GM18526 (cell line): ENCODE results near the gene CBLN4.

Experiments
- POLR2A ChIP-seq: IDR thresholded peaks from 3 replicates; pipeline ENCODE4 v1.6.1; 2011; ENCODE audit not compliant: insufficient read length; ENCODE audit errors: extremely low read depth

The CBLN4 gene

GRCh38 chr20:56005389-56005715 is at the start of gene CBLN4:
Gene CBLN4 (minus strand): TSS chr20:56005519. CDS start chr20:56004171, 1,348 bp downstream.
- TF ChIP-seq POLR2A, result no peak

GRCh38 chr20:56043227-56043626 is 37.9 kb upstream of the CBLN4 start:
- TF ChIP-seq POLR2A, result no peak

GRCh38 chr20:56032251-56032650 is 26.9 kb upstream of the CBLN4 start:
- TF ChIP-seq POLR2A, result no peak

GRCh38 chr20:56018716-56019115 is 13.4 kb upstream of the CBLN4 start:
- TF ChIP-seq POLR2A, result no peak

GRCh38 chr20:56018194-56018593 is 12.9 kb upstream of the CBLN4 start:
- no peak for TF ChIP-seq POLR2A

- no peak for TF ChIP-seq POLR2A
Measured at GRCh38 chr20:56017560-56017959, 12.2 kb upstream of the CBLN4 start.

GRCh38 chr20:56014998-56015397 is 9.7 kb upstream of the CBLN4 start:
- no peak for TF ChIP-seq POLR2A

- TF ChIP-seq POLR2A, result no peak
Measured at GRCh38 chr20:56014151-56014550, 8.8 kb upstream of the CBLN4 start.

- TF ChIP-seq POLR2A, result no peak
Measured at GRCh38 chr20:56004611-56005388, 519 bp downstream of the CBLN4 start.

- TF ChIP-seq POLR2A, result no peak
Measured at GRCh38 chr20:56004007-56004406, 1.3 kb downstream of the CBLN4 start.

- TF ChIP-seq POLR2A, result no peak
Measured at GRCh38 chr20:56002908-56003800, 2.2 kb downstream of the CBLN4 start.

- TF ChIP-seq POLR2A, result no peak
Measured at GRCh38 chr20:56001890-56002289, 3.4 kb downstream of the CBLN4 start.

GRCh38 chr20:56001106-56001785 is 4.1 kb downstream of the CBLN4 start:
- no peak for TF ChIP-seq POLR2A

- TF ChIP-seq POLR2A, result no peak
Measured at GRCh38 chr20:55978550-55978949, 26.8 kb downstream of the CBLN4 start.

- TF ChIP-seq POLR2A, result no peak
Measured at GRCh38 chr20:55977690-55978459, 27.4 kb downstream of the CBLN4 start.
